Brain microvascular endothelial cell (primary cell): ENCODE results near the gene MARCHF4.
A peak's percentile ranks its signal among the peaks of the same experiment; 100 is the strongest.

Source experiments
- DNase-seq: peaks from one replicate; pipeline ENCODE4 v3.0.0-alpha.2; 2020
- H3K27ac ChIP-seq: fragments of 250-450 bp; sonication (Bioruptor Pico); 2 replicates; pipeline ENCODE4 v1.5.1; 2020; ENCODE audit warnings: mild to moderate bottlenecking, moderate library complexity
- H3K27me3 ChIP-seq: fragments of 250-450 bp; sonication (Bioruptor Pico); replicated peaks from 2 replicates; pipeline ENCODE4 v1.5.1; 2020; ENCODE audit warnings: mild to moderate bottlenecking
- H3K36me3 ChIP-seq: fragments of 250-450 bp; sonication (Bioruptor Pico); replicated peaks from 2 replicates; pipeline ENCODE4 v1.5.1; 2020; ENCODE audit warnings: mild to moderate bottlenecking
- H3K4me3 ChIP-seq: 2 replicates; pipeline ENCODE4 v1.5.1; 2011; ENCODE audit warnings: low read depth, mild to moderate bottlenecking, control low read depth, low read length, moderate library complexity
- in situ Hi-C: cut with HindIII; loops from 2 replicates; pipeline ENCODE4 v1.10.0; 2017; ENCODE audit warnings: low sequenced_read_pairs, low pct_ligation_motif_present
- TF ChIP-seq, protein P1 (sequence below): IDR thresholded peaks from 2 replicates; pipeline ENCODE4 v1.5.1; 2011; ENCODE audit warnings: low read depth, mild to moderate bottlenecking, moderate library complexity, low read length, control low read depth, inconsistent platforms; ENCODE audit errors: missing control alignments

Gene MARCHF4

DNA sequence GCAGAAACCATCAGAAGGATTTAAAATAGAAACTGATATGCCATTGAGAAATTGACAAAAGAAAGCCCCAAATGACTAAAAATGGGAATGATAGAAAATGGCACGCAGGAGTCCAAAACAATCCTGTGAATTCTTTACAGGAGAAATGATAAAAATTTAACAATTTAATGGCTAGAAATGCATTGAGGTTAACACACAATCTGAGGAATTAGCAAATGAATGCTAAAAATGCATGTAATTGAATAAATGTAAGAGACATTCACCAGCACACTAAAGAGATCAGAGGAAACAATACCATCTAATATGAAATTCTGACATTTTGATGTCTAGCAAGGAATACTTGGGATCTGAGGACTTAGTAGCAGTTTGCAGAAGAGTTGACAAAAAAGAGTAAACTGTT is 37.0 kb downstream of the MARCHF4 start:
- Histone ChIP-seq H3K36me3 (no peaks in the 10 kb centered on the region), H3K27me3 (no peaks in the 10 kb centered on the region), H3K27ac (no peak overlapping the region), H3K4me3 (no peak overlapping the region)
- in situ Hi-C loops, result no loop called here
- DNase-seq, result no peak
- TF ChIP-seq, protein P1, sequence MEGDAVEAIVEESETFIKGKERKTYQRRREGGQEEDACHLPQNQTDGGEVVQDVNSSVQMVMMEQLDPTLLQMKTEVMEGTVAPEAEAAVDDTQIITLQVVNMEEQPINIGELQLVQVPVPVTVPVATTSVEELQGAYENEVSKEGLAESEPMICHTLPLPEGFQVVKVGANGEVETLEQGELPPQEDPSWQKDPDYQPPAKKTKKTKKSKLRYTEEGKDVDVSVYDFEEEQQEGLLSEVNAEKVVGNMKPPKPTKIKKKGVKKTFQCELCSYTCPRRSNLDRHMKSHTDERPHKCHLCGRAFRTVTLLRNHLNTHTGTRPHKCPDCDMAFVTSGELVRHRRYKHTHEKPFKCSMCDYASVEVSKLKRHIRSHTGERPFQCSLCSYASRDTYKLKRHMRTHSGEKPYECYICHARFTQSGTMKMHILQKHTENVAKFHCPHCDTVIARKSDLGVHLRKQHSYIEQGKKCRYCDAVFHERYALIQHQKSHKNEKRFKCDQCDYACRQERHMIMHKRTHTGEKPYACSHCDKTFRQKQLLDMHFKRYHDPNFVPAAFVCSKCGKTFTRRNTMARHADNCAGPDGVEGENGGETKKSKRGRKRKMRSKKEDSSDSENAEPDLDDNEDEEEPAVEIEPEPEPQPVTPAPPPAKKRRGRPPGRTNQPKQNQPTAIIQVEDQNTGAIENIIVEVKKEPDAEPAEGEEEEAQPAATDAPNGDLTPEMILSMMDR, result no peak

DNA sequence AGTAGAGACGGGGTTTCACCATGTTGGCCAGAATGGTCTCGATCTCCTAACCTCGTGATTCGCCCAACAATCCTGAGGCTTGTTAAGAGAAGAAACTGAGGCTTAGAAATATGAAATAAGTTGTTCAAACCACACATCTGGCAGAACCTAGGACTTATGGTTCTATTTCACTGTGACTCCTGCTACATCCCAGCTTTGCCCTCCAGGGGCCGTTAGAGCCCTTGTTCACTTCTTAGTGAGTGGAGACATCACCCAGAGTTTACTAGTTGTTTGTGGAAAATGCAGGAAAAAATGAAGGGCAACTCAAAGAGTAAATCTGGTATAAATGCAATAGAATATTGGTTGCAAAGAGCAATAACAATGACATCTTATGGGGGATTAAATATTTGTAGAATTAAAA is 43.9 kb downstream of the MARCHF4 start:
- TF ChIP-seq, protein P1, result peak; percentile 62
- Histone ChIP-seq H3K27me3 (no peaks in the 10 kb centered on the region), H3K27ac (no peak overlapping the region), H3K36me3 (no peaks in the 10 kb centered on the region), H3K4me3 (no peak overlapping the region)
- in situ Hi-C loops, result no loop called here
- peak; percentile 27 for DNase-seq

DNA sequence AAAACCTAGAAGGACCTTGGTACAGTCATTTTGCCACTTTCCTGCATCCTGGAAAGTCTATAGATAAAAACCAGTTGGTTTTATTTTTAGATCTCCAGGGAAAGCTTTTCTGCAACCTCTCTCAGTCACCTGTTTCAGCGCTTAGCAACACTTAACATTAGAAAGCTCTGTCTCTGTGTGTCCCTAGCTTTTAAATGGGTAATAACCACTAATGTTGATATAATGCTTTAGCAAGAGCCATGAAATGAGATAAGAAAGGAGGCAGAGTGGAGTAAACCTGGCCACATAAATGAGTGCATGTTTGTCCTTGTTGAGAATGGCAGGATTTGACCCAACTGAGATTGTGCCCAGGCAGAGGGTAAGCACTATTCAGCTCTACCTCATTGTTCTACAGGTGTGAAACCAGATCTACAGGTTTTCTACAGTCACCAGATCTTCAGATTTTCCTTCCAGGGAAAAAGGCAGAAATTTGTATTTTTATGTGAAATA is 44.8 kb downstream of the MARCHF4 start:
- in situ Hi-C loops, result no loop called here
- no peak overlapping the region for H3K27ac ChIP-seq
- DNase-seq, result no peak
- TF ChIP-seq, protein P1, result no peak
- H3K4me3 ChIP-seq, result no peak overlapping the region
- H3K27me3 ChIP-seq, result no peaks in the 10 kb centered on the region
- no peaks in the 10 kb centered on the region for H3K36me3 ChIP-seq
